OCI-M2 (cell line): ENCODE results near the gene NUDT16.
"Not testable (repeated sequence)": the region's sequence is repeated elsewhere in the genome, so short reads cannot be mapped to it uniquely, and the experiment has no call there.

Experiments used
- DNase-seq: peaks from one replicate; lab custom pipeline; 2025; ENCODE audit not compliant: unreplicated experiment; lab: John Stamatoyannopoulos, UW

The NUDT16 gene

GRCh38 chr3:131381445-131382291 lies at the start of gene NUDT16:
NUDT16 (plus strand) TSS chr3:131381774; CDS start chr3:131381805, 31 bp downstream.
- DNase-seq: peak; percentile 77

GRCh38 chr3:131338948-131339640 lies 42.5 kb upstream of the NUDT16 start:
- no peak for DNase-seq

GRCh38 chr3:131341761-131342160 lies 39.8 kb upstream of the NUDT16 start:
- no peak for DNase-seq

- DNase-seq: no peak
These were observed 32.7 kb upstream of the NUDT16 start for GRCh38 chr3:131348911-131349310.

- DNase-seq: no peak
These were observed 32.1 kb upstream of the NUDT16 start for GRCh38 chr3:131349454-131349853.

GRCh38 chr3:131349946-131350347 lies 31.6 kb upstream of the NUDT16 start:
- no peak for DNase-seq

- no peak for DNase-seq
These were observed 31.1 kb upstream of the NUDT16 start for GRCh38 chr3:131350506-131350905.

- DNase-seq: no peak
These were observed 28.3 kb upstream of the NUDT16 start for GRCh38 chr3:131353016-131353877.

- no peak for DNase-seq
These were observed 27.6 kb upstream of the NUDT16 start for GRCh38 chr3:131353986-131354385.

- DNase-seq: no peak
These were observed 25.5 kb upstream of the NUDT16 start for GRCh38 chr3:131356006-131356595.

GRCh38 chr3:131357275-131357674 lies 24.3 kb upstream of the NUDT16 start:
- DNase-seq: no peak

- no peak for DNase-seq
These were observed 21.3 kb upstream of the NUDT16 start for GRCh38 chr3:131360191-131360755.

- not testable (repeated sequence) for DNase-seq
These were observed 20.5 kb upstream of the NUDT16 start for GRCh38 chr3:131361066-131361463.

GRCh38 chr3:131361464-131362421 lies 19.8 kb upstream of the NUDT16 start:
- DNase-seq: no peak

GRCh38 chr3:131363275-131363674 lies 18.3 kb upstream of the NUDT16 start:
- DNase-seq: no peak

GRCh38 chr3:131370935-131371687 lies 10.5 kb upstream of the NUDT16 start:
- no peak for DNase-seq

GRCh38 chr3:131371688-131372066 lies 9.9 kb upstream of the NUDT16 start:
- DNase-seq: no peak

GRCh38 chr3:131374741-131375140 lies 6.8 kb upstream of the NUDT16 start:
- DNase-seq: no peak
